Mucosa of descending colon (tissue), 3 donors: Measurements from ENCODE around the gene ZDHHC4. TPM values are rescaled to one million over a fixed set of nuclear protein-coding genes. Genes with fewer than 3 reads are reported as not detected.

Source experiments
- ATAC-seq: fragments of 200-7000 bp; cut with Tn5 transposase; one replicate; pipeline ENCODE4 v1.9.1; 2020; ENCODE audit warnings: mild to moderate bottlenecking, moderate library complexity
- DNase-seq, 3 donors: peaks; one replicate each; pipeline ENCODE4 v3.0.0-alpha.2; 2020
- H3K36me3 ChIP-seq: fragments of 200-600 bp; one replicate; pipeline ENCODE4 v1.8.0; 2021; ENCODE audit warnings: low read depth, mild to moderate bottlenecking
- H3K4me1 ChIP-seq: fragments of 200-600 bp; one replicate; pipeline ENCODE4 v1.8.0; 2021; ENCODE audit warnings: low read depth, mild to moderate bottlenecking
- H3K4me3 ChIP-seq: fragments of 200-600 bp; one replicate; pipeline ENCODE4 v1.8.0; 2021; ENCODE audit warnings: mild to moderate bottlenecking
- H3K9me3 ChIP-seq: fragments of 200-600 bp; one replicate; pipeline ENCODE4 v1.8.0; 2021; ENCODE audit warnings: mild to moderate bottlenecking
- intact Hi-C, 2 donors: fragments of 100-400 bp; cut with DNase I in 1 of 2; cut with micrococcal nuclease in 1 of 2; formaldehyde crosslinking; loops; one replicate each; pipeline versions ENCODE4 v1.11.0 to v1.11.1; 2022; cut with DNase I, micrococcal nuclease
- total RNA-seq, 3 donors: library from RNA; stranded (reverse); fragmentation: NEBNext Ultra II Directional in 2 of 3; extraction: Animal tissue kit (Norgen Biotek cat#: 25700) in 2 of 3; gene quantifications; one replicate each; pipeline versions ENCODE4 v1.2.1 to v1.2.4, GENCODE V29; 2021 to 2023
- TF ChIP-seq, protein P1 (sequence below): fragments of 200-600 bp; IDR thresholded peaks from one replicate; pipeline ENCODE4 v1.8.0; 2022; ENCODE audit warnings: antibody characterized with exemption, mild to moderate bottlenecking
- donor health status: DM: no; HTN: no; CAD: no; lungs with moderate emphysema.
- donor health status: DM: no; HTN: no; CAD: no.
- donor health status: DM: no; HTN: yes; CAD: no.

Gene ZDHHC4
- total RNA-seq, 3 donors from 2014 or later, result 40.4 to 55.9 (median 41.7) TPM

DNA sequence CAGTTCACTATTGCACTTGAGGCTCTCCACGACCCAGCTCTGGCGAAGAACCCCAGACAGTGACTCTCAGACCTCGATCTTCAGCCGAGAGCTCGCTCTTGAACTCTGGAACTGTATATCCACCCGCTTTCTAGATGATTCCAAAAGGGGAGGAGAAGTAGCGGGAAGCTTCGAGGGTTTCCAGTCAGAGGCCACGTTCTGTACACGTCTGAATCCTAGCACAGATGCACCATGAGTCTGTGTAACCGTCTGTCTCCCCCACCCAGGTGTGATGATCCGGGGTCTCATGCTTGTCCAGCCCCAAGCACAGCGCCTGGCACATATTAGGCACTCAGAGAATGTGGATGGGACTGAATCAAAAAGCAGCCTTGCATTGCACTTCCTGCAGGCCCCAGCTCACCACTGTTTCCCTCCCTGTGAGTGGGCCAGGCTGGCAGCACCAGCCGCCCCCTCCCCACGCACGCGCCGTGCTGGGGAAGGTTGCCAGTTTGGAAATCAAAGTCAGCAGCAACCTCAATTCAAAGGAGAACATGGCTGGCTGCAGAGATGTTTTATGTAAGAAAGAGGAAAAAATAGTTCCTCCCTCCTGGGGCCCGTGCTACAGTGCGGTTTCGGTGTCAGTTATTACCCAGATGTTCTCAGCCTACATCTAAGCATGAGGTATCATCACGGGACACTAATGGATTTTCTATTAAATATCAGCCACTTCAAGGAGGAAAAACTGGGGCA, 31.7 kb upstream of the ZDHHC4 start:
- no peaks in the 10 kb centered on the region for H3K36me3 ChIP-seq
- DNase-seq (no peak), ATAC-seq (no peak)
- TF ChIP-seq, protein P1, sequence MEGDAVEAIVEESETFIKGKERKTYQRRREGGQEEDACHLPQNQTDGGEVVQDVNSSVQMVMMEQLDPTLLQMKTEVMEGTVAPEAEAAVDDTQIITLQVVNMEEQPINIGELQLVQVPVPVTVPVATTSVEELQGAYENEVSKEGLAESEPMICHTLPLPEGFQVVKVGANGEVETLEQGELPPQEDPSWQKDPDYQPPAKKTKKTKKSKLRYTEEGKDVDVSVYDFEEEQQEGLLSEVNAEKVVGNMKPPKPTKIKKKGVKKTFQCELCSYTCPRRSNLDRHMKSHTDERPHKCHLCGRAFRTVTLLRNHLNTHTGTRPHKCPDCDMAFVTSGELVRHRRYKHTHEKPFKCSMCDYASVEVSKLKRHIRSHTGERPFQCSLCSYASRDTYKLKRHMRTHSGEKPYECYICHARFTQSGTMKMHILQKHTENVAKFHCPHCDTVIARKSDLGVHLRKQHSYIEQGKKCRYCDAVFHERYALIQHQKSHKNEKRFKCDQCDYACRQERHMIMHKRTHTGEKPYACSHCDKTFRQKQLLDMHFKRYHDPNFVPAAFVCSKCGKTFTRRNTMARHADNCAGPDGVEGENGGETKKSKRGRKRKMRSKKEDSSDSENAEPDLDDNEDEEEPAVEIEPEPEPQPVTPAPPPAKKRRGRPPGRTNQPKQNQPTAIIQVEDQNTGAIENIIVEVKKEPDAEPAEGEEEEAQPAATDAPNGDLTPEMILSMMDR, result no peak
- H3K4me3 ChIP-seq, result no peak overlapping the region
- H3K4me1 ChIP-seq, result no peaks in the 10 kb centered on the region
- intact Hi-C loops, result no loop called here
- H3K9me3 ChIP-seq, result no peaks in the 10 kb centered on the region

DNA sequence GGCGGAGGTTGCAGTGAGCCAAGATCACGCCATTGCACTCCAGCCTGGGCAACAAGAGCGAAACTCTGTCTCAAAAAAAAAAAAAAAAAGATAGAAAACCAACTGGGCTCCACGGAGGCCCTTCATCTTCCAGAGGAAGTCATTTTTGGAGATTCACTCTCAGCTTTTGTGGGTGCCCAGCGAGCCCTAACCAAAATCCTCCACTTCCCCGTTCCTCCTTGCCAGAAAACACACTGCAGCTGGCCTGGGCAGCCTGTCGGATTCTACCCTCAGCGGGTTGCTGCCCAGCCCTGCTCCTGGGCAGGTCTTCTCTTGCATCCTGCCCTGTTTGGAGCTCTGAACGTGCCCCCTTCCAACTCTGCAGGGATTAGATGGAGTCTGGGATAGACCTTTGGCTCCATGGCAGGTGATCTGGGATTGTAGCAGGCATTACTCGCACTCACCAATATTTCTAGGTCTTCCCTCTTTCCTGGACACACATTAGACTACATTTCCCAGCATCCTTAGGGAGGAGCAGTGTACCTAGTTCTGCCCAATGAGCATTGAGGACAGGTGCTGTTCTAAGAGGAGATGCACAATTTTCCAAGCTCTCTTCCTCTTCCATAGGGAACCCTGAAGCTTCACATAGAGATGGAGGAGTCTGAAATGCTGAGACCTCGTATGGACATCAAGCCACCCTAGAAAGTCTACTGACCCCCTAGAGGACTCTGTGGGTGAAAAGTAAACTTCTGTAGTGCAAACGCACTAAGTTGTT, 30.6 kb upstream of the ZDHHC4 start:
- TF ChIP-seq, protein P1, result no peak
- DNase-seq (no peak), ATAC-seq (peak; percentile 77)
- no peak overlapping the region for H3K4me3 ChIP-seq
- intact Hi-C loops, result no loop called here
- H3K9me3 ChIP-seq, result no peaks in the 10 kb centered on the region
- no peaks in the 10 kb centered on the region for H3K36me3 ChIP-seq
- H3K4me1 ChIP-seq, result no peaks in the 10 kb centered on the region

DNA sequence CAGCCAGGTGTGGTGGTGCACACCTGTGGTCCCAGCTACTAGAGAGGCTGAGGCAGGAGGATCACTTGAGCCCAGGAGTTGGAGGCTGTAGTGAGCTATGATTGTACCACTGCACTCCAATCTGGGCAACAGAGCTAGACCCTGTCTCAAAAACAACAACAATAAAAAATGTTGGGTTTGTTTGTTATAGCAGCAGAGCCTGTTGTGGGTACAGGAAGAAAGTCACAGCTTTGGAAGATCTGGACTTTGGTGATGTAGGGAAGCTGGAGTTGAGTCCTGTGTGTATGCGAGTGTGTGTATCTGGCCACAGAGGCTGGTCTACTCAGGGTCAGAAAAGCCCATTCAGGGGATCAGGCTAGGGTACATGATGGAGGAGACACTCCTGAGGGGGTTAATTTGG, 29.9 kb upstream of the ZDHHC4 start:
- DNase-seq (no peak), ATAC-seq (no peak)
- Histone ChIP-seq H3K36me3 (no peaks in the 10 kb centered on the region), H3K4me3 (no peak overlapping the region), H3K4me1 (no peaks in the 10 kb centered on the region), H3K9me3 (no peaks in the 10 kb centered on the region)
- TF ChIP-seq, protein P1, result no peak
- intact Hi-C loops, result no loop called here

DNA sequence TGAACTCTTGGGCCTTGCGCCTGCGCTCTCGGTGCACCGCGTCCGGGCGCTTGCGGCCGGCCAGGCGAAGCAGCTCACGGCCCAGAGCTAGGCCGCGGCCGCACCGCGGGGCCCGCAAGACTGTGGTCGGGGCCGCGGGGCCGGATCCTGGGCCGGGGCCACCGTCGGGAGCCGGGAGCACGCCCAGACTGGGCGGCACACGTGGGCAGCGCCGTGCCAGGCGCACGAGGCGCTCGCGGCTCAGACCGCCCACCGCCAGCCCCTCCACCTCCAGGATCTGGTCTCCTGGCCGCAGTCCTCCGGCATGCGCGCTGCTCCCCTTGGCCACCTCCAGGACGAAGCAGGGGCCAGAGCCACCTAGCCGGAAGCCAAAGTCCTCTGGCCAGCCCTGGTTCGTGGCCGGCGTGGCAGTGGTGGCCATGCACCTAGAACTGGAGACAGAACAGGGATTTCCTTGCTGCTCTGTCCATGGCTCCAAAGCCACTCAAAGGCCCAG, 26.2 kb upstream of the ZDHHC4 start, which contains the start of gene GRID2IP:
TSS of gene GRID2IP (minus strand) at position 446 of the 496 bp plus-strand sequence. CDS start at position 421, 25 bp downstream.
- no peak for ATAC-seq
- intact Hi-C loops, result no loop called here
- TF ChIP-seq, protein P1, result no peak
- no peaks in the 10 kb centered on the region for H3K9me3 ChIP-seq
- DNase-seq, result no peak
- H3K36me3 ChIP-seq, result no peaks in the 10 kb centered on the region
- no peak within 1 kb of the TSS for H3K4me3 ChIP-seq
- no peaks in the 10 kb centered on the region for H3K4me1 ChIP-seq

DNA sequence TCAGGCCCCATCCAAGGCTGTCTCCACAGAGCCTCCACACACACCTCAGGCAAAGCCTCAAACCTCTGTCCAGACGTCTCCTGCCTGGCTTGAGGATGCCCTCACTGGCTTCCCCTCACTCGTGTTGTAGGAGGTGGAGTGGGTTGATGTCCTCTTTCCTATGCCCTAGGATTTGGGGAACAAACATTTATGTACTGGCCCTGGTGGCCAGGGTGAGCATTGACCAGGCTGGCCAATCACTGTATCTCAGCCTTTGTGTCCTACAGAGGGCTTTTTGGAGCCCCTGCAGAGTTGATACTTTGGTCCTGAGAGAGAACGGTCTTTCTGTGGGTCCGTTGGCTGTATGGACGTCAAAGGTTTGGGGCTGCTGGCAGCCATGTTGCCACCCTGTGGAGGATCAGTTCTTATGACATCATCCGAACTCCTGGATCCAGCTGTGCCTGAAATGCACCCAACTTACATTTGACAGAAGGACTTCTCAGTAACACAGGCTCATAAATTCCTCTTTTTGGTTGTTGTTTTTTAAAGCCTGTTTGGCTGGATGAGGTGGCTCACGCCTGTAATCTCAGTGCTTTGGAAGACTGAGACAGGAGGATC, 23.7 kb upstream of the ZDHHC4 start:
- H3K36me3 ChIP-seq, result no peaks in the 10 kb centered on the region
- TF ChIP-seq, protein P1, result no peak
- no peak for ATAC-seq
- no peak overlapping the region for H3K4me3 ChIP-seq
- no peaks in the 10 kb centered on the region for H3K9me3 ChIP-seq
- intact Hi-C loops, result no loop called here
- H3K4me1 ChIP-seq, result no peaks in the 10 kb centered on the region
- DNase-seq, result no peak
